AG10803 (cell line): Measurements from ENCODE around the gene DDX5.

Experiments used
- DNase-seq: peaks from one replicate; pipeline ENCODE4 v3.0.0; 2010; ENCODE audit warnings: low read depth
- H3K4me3 ChIP-seq: 2 replicates; pipeline ENCODE4 v1.5.1; 2011; ENCODE audit warnings: mild to moderate bottlenecking, low read length, control low read depth
- CTCF ChIP-seq: conservative IDR thresholded peaks from 2 replicates; pipeline ENCODE4 v1.5.1; 2011; ENCODE audit warnings: mild to moderate bottlenecking, low read length, control low read depth, inconsistent platforms

Gene DDX5

DNA sequence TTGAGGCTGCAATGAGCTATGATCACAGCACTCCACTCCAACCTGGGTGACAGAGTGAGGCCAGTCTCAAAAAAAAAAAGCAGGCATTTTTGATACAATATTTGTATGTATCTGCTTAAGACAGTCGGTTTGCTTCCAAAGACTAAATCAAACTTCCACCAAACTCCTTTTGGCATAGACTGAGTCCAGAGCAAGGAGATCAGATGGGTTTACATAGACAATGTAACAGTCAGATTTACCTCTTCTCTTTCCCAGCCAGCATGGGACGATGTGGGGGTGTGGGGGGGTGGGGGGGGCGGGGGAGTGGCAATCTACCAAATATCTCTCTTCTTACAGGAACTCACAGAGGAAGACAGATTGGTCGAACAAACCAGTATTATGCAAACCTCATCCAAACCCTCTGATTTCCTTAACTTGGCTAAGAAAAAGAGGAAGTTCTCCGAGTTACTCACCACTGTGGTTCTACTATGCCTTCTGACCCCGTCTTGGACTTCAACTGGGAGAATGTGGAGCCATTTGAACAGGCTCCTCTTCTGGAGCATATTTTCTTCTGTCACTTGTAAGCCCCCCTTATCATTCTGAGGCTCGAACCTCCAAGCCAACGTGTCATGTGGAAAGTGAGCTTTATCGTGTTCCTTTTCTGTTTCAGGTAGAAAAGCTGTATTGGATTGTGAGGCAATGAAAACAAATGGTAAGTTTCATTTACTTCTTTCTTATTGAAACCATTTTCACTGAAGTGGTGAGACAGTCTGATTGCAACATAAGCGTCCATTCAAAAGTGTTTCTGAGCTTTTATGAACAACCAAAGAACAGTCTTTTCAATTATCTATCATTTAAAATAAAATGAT is 57.2 kb downstream of the DDX5 start, which contains the start of gene MILR1:
MILR1 (plus strand) TSS at position 451 of the 848 bp plus-strand sequence; CDS start at position 505, 54 bp downstream.
- no peak for TF ChIP-seq CTCF
- no peak within 1 kb of the TSS for H3K4me3 ChIP-seq
- peak; percentile 68 for DNase-seq
